Kidney (tissue), 14 donors: ENCODE results near the gene ECHDC3. TPM values are rescaled to one million over a fixed set of nuclear protein-coding genes. Genes with fewer than 3 reads are reported as not detected.

ENCODE experiments used
- DNase-seq, 5 donors: peaks; one replicate each; pipeline ENCODE4 v3.0.0-alpha.2; 2013 to 2020
- FAIRE-seq: peaks from 2 replicates; lab custom pipeline; 2012; peaks lifted over from hg19 to GRCh38; lab: Jason Lieb, UNC
- H3K27ac ChIP-seq, 2 donors: one replicate each; pipeline ENCODE4 v1.7.0; 2013; ENCODE audit warnings: low read depth in 2 of 2, low read length in 2 of 2, inconsistent platforms in 1 of 2
- H3K27me3 ChIP-seq: one replicate; pipeline ENCODE4 v1.7.1; 2013; ENCODE audit warnings: low read length, inconsistent platforms; ENCODE audit not compliant: control insufficient read depth, insufficient read depth
- H3K36me3 ChIP-seq, 3 donors: one replicate each; pipeline versions ENCODE4 v1.7.0 to v1.7.1; 2013; ENCODE audit warnings: low read length in 3 of 3, control low read depth in 1 of 3, inconsistent platforms in 1 of 3; ENCODE audit not compliant: insufficient read depth in 3 of 3, control insufficient read depth in 2 of 3
- H3K4me1 ChIP-seq, 3 donors: one replicate each; pipeline versions ENCODE4 v1.7.0 to v1.7.1; 2013; ENCODE audit warnings: low read length in 3 of 3, inconsistent platforms in 1 of 3, low read depth in 1 of 3; ENCODE audit not compliant: control insufficient read depth in 2 of 3, insufficient read depth in 2 of 3
- H3K4me3 ChIP-seq, 3 donors: one replicate each; pipeline versions ENCODE4 v1.7.0 to v1.8.1; 2013; ENCODE audit warnings: low read length in 3 of 3, control low read depth in 1 of 3, inconsistent platforms in 1 of 3
- H3K9ac ChIP-seq, 3 donors: one replicate each; pipeline versions ENCODE4 v1.7.0 to v1.7.1; 2013; ENCODE audit warnings: low read length in 3 of 3, control low read depth in 1 of 3, inconsistent platforms in 1 of 3
- H3K9me3 ChIP-seq, 3 donors: one replicate each; pipeline versions ENCODE4 v1.7.0 to v1.7.1; 2013; ENCODE audit warnings: low read length in 3 of 3, control low read depth in 1 of 3, inconsistent platforms in 1 of 3; ENCODE audit not compliant: control insufficient read depth in 2 of 3, insufficient read depth in 1 of 3
- CTCF ChIP-seq: IDR thresholded peaks from 3 replicates; pipeline ENCODE4 v1.5.1; 2012; ENCODE audit warnings: mild to moderate bottlenecking, moderate library complexity, borderline replicate concordance; ENCODE audit not compliant: insufficient read depth; ENCODE audit errors: extremely low read depth
- intact Hi-C: fragments of 100-400 bp; cut with DNase I; formaldehyde crosslinking; loops from one replicate; pipeline ENCODE4 v1.11.1; 2022
- polyA plus RNA-seq: library from polyadenylated mRNA; stranded (reverse); fragments of 350-450 nt; fragmentation: Illumina TruSeq; extraction: RNeasy Lipid Tissue Mini Kit (QIAGEN cat#74804); gene quantifications from one replicate; pipeline ENCODE4 v1.2.3, GENCODE V29; 2014; ENCODE audit warnings: low read depth, low replicate concordance; ENCODE audit not compliant: insufficient read depth
- total RNA-seq: library from RNA; stranded (reverse); fragmentation: NEBNext Ultra II Directional; extraction: Animal tissue kit (Norgen Biotek cat#: 25700); gene quantifications from one replicate; pipeline ENCODE4 v1.2.1, GENCODE V29; 2021
- donor health status: control.
- donor health status: control.
- donor health status: control.
- donor health status: control.
- donor health status: control.
- donor health status: DM: yes; HTN: yes; CAD: no.
- donor health status: Normal renal cell carcinoma (clear cell type).

The ECHDC3 gene
- total and polyA plus RNA-seq, 2 donors from 2014 or later: 32.4 to 132 TPM

GRCh38 chr10:11719496-11720259 lies 22.5 kb upstream of the ECHDC3 start:
- H3K36me3 ChIP-seq: no peaks in the 10 kb centered on the region
- no peaks in the 10 kb centered on the region for H3K9me3 ChIP-seq
- DNase-seq (no peak), FAIRE-seq (no peak)
- TF ChIP-seq CTCF: no peak
- no peaks in the 10 kb centered on the region for H3K4me1 ChIP-seq
- no peaks in the 10 kb centered on the region for H3K27me3 ChIP-seq
- H3K4me3 ChIP-seq: no peak overlapping the region
- intact Hi-C loops: loop anchor here (10.0 kb wide), 1 partner anchor 205 kb away; no protein-coding TSS in a partner anchor
- no peak overlapping the region for H3K9ac ChIP-seq
- H3K27ac ChIP-seq: no peak overlapping the region

- DNase-seq (no peak), FAIRE-seq (no peak)
- no peaks in the 10 kb centered on the region for H3K36me3 ChIP-seq
- intact Hi-C loops: loop anchor here (10.0 kb wide), 1 partner anchor 206 kb away; no protein-coding TSS in a partner anchor
- no peak for TF ChIP-seq CTCF
- no peaks in the 10 kb centered on the region for H3K4me1 ChIP-seq
- no peak overlapping the region for H3K4me3 ChIP-seq
- H3K27me3 ChIP-seq: no peaks in the 10 kb centered on the region
- no peak overlapping the region for H3K27ac ChIP-seq
- H3K9ac ChIP-seq: no peak overlapping the region
- H3K9me3 ChIP-seq: no peaks in the 10 kb centered on the region
These were observed 21.9 kb upstream of the ECHDC3 start for GRCh38 chr10:11720260-11720741.

GRCh38 chr10:11721806-11722205 lies 20.4 kb upstream of the ECHDC3 start:
- H3K9ac ChIP-seq: no peak overlapping the region
- no peaks in the 10 kb centered on the region for H3K9me3 ChIP-seq
- intact Hi-C loops: loop anchor here (10.0 kb wide), 1 partner anchor 207 kb away; no protein-coding TSS in a partner anchor
- FAIRE-seq (no peak), DNase-seq (no peak)
- H3K4me3 ChIP-seq: no peak overlapping the region
- TF ChIP-seq CTCF: no peak
- no peaks in the 10 kb centered on the region for H3K4me1 ChIP-seq
- H3K27ac ChIP-seq: no peak overlapping the region
- no peaks in the 10 kb centered on the region for H3K36me3 ChIP-seq
- H3K27me3 ChIP-seq: no peaks in the 10 kb centered on the region
